HUES48 (cell line): ENCODE measurements around the gene INSC.

Source experiments
- H3K27ac ChIP-seq: one replicate; pipeline ENCODE4 v1.7.0; 2013; ENCODE audit warnings: low read depth, low read length, inconsistent platforms
- H3K27me3 ChIP-seq: 2 replicates; pipeline ENCODE4 v1.6.1; 2013; ENCODE audit warnings: mild to moderate bottlenecking, low read length; ENCODE audit not compliant: control insufficient read depth, insufficient read depth
- H3K36me3 ChIP-seq: 2 replicates; pipeline ENCODE4 v1.6.1; 2013; ENCODE audit warnings: low read length; ENCODE audit not compliant: control insufficient read depth, insufficient read depth
- H3K4me1 ChIP-seq: 2 replicates; pipeline ENCODE4 v1.6.1; 2013; ENCODE audit warnings: mild to moderate bottlenecking, low read length; ENCODE audit not compliant: control insufficient read depth, insufficient read depth
- H3K4me3 ChIP-seq: 2 replicates; pipeline ENCODE4 v1.5.1; 2013; ENCODE audit warnings: mild to moderate bottlenecking, low read depth, low read length
- H3K9ac ChIP-seq: 2 replicates; pipeline ENCODE4 v1.6.1; 2013; ENCODE audit warnings: mild to moderate bottlenecking, low read depth, low read length, moderate library complexity
- H3K9me3 ChIP-seq: 2 replicates; pipeline ENCODE4 v1.6.1; 2013; ENCODE audit warnings: low read length; ENCODE audit not compliant: control insufficient read depth, insufficient read depth

The INSC gene

DNA sequence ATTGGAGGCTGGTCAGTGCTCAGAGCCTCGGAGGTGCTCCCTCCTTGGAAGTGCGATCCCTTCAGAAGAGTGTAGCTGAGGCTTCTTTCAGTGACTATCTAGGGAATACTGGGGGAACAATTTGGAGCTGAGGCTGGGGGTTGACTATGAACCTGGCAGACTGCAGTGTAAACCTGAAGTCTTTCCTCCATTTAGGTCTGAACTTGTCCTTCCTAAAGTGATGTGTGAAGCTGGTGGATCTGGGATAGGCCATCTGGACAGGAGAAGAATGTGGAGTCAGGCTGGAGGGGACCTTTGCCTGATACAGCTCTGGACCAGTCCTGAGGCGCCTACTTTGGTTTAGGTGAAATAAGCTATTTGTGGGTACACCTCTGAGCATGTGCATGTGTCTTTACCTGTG, 3.5 kb upstream of the INSC start:
- peaks cover 30% of the 10 kb centered on the region for H3K27me3 ChIP-seq
- no peak overlapping the region for H3K4me3 ChIP-seq
- no peaks in the 10 kb centered on the region for H3K9me3 ChIP-seq
- H3K4me1 ChIP-seq, result no peaks in the 10 kb centered on the region
- no peak overlapping the region for H3K27ac ChIP-seq
- H3K9ac ChIP-seq, result no peak overlapping the region
- H3K36me3 ChIP-seq, result no peaks in the 10 kb centered on the region

DNA sequence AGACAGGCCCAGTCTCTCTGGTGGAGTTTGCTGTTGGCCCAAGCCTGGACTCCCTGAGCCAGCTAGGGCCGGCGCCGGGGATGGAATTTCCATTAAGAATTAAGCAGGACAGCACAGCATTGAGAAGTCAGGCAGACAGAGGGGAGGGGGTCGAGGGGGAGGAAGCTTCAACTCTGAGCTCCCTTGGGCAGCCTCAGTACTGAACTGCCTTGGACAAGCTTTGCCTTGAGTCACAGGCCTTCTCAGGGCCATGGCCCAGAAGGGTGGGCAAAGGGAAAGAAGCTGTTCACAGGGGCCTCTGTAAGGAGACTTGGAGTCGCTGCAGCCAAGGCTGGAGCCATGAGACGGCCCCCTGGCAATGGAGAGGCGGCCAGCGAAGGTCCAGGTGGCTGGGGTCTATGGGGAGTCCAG, 2.6 kb upstream of the INSC start:
- H3K36me3 ChIP-seq, result no peaks in the 10 kb centered on the region
- H3K27me3 ChIP-seq, result peaks cover 33% of the 10 kb centered on the region
- no peaks in the 10 kb centered on the region for H3K4me1 ChIP-seq
- H3K4me3 ChIP-seq, result no peak overlapping the region
- no peaks in the 10 kb centered on the region for H3K9me3 ChIP-seq
- no peak overlapping the region for H3K27ac ChIP-seq
- H3K9ac ChIP-seq, result no peak overlapping the region

DNA sequence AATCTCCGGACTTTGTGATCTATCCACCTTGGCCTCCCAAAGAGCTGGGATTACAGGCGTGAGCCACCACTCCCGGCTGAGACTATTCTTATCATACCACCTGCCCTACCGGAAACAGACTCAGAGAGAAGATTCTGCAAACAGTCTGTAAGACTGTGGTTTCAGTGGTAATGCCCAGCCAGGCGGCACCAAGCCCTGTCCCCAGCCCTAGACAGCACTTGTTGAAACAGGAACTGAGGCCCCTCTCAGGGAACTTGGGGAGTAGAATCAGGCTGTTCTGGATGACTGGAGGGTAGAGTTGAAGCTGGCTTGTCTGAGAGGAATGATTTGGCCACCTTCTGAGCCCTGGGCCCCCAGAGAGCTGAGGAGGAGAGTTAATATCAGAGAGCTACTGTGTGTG, 1.3 kb upstream of the INSC start:
- no peaks in the 10 kb centered on the region for H3K36me3 ChIP-seq
- no peaks in the 10 kb centered on the region for H3K9me3 ChIP-seq
- H3K27ac ChIP-seq, result no peak overlapping the region
- no peak overlapping the region for H3K9ac ChIP-seq
- H3K27me3 ChIP-seq, result peaks cover 33% of the 10 kb centered on the region
- no peak overlapping the region for H3K4me3 ChIP-seq
- no peaks in the 10 kb centered on the region for H3K4me1 ChIP-seq

DNA sequence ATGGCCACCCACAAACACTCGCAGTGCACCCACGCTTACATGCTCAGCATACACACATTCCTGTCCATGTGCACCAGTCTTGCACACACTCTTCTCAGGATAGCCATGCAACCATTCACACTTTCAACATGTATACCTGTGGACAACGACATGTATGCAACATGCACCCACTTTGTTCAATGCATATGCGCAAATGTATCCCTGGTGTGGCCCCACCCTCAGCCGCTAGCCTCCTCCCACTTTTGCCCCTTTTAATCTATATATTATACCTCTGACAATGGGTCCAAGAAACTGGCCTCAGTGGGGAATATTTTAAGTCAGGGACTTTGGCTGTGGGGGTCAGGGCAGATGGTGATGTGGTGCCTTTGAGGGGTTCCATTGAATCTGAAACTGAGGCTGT, 963 bp downstream of the INSC start:
- Histone ChIP-seq H3K4me3 (no peak overlapping the region), H3K27me3 (peaks cover 33% of the 10 kb centered on the region), H3K9me3 (no peaks in the 10 kb centered on the region), H3K36me3 (no peaks in the 10 kb centered on the region), H3K4me1 (no peaks in the 10 kb centered on the region), H3K27ac (no peak overlapping the region), H3K9ac (no peak overlapping the region)

DNA sequence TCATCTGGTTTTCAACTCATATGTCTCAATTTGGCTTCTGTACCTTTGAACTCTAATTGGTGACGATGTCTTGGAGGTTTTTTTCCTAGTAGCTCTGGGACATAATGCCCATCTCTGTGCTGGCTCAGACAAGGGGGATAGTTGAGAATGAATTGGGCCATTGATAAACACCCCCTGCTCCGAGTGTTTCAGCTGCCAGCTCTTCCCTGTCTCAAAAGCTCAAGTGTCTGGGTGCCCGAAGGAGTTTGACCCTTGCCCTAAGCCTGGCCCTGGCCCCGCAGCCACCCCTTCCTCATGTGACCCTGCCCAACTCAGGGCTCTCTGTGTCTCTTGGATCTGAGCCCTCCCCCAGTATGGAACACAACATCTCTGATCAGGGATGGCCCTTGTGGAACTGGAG, 3.0 kb downstream of the INSC start:
- no peaks in the 10 kb centered on the region for H3K36me3 ChIP-seq
- no peaks in the 10 kb centered on the region for H3K4me1 ChIP-seq
- H3K27me3 ChIP-seq, result peaks cover 33% of the 10 kb centered on the region
- no peak overlapping the region for H3K9ac ChIP-seq
- no peak overlapping the region for H3K27ac ChIP-seq
- no peaks in the 10 kb centered on the region for H3K9me3 ChIP-seq
- H3K4me3 ChIP-seq, result no peak overlapping the region

DNA sequence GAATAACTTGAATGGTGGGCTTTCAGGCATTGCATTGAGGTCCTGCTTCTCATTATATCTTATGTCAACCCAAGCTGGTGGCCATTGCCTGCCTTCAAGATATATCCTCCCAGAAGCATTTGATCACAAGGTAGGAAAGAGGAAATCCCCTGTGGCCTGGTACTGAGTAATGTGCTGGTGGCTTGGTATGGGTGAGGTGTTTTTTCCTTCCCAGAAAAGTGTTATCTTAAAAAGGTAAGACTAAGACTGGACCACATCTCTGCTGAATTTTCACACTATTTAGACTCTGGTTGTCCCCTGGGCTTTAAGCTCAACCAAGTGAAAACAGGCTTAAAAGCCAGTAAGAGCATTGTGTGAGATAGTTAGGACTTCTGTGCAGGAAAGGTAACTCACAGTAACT, 3.7 kb downstream of the INSC start:
- Histone ChIP-seq H3K36me3 (no peaks in the 10 kb centered on the region), H3K9me3 (no peaks in the 10 kb centered on the region), H3K4me3 (no peak overlapping the region), H3K9ac (no peak overlapping the region), H3K4me1 (no peaks in the 10 kb centered on the region), H3K27ac (no peak overlapping the region), H3K27me3 (peaks cover 30% of the 10 kb centered on the region)

DNA sequence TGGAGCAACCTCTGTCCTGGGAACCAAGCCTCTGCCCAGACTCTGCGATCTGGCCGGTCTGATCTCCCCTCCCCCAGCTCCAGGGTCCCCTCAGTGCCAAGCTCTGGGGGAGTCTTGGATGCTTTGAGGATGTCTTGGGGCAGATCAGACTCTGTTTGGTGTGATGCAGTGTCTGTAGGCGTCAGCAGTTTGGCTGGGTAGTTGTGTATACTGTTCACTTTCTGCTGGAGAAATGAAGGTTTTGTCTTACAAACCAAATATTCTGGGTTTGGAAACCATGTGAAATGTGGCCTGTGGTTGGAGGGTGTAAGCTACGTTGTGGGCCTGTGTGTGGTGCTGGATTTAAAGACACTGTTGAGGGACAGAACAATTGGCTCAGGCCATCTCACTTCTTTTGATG, 4.6 kb downstream of the INSC start:
- no peaks in the 10 kb centered on the region for H3K9me3 ChIP-seq
- no peaks in the 10 kb centered on the region for H3K4me1 ChIP-seq
- no peak overlapping the region for H3K4me3 ChIP-seq
- H3K27ac ChIP-seq, result no peak overlapping the region
- H3K27me3 ChIP-seq, result peaks cover 21% of the 10 kb centered on the region
- no peaks in the 10 kb centered on the region for H3K36me3 ChIP-seq
- no peak overlapping the region for H3K9ac ChIP-seq

DNA sequence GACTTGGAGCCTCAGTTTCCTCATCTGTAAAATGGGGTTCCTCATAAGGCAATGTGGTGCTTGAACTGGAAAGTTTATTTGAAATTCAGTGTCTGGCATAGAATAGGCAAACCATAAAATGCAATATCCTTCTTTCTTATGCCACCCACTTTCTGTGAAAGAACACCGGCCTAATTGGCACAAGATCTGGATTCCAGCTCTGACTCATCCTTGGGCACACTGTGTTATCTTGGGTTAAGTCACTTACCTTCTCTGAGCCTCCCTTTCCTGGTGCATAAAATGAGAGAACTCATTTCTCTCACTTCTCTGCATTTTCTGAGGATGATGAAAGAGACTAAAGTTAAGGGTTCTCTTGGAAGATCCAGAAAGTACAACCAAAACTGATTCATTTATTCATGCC, 5.1 kb downstream of the INSC start:
- Histone ChIP-seq H3K4me1 (no peaks in the 10 kb centered on the region), H3K9ac (no peak overlapping the region), H3K36me3 (no peaks in the 10 kb centered on the region), H3K4me3 (no peak overlapping the region), H3K27ac (no peak overlapping the region), H3K27me3 (peaks cover 17% of the 10 kb centered on the region), H3K9me3 (no peaks in the 10 kb centered on the region)

DNA sequence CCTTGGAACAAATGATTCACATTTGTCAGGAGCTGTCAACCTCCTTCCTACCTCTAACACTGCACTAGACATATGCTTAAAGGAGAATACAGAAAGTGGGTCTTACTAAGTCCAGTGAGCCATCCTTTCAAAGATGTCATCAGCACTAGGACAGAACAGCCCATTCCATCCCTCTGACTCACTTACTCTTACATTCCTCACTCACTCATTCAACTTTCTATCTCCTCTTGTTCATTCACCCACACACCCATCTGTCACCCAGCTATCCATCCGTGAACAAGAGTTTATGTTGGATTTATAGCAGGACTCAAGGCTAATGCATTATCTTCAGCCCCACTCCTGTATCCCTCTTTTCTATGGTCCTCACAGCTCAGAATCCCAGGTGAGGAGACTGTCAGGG, 9.1 kb downstream of the INSC start:
- Histone ChIP-seq H3K27me3 (no peaks in the 10 kb centered on the region), H3K36me3 (no peaks in the 10 kb centered on the region), H3K4me3 (no peak overlapping the region), H3K9ac (no peak overlapping the region), H3K9me3 (no peaks in the 10 kb centered on the region), H3K4me1 (no peaks in the 10 kb centered on the region), H3K27ac (no peak overlapping the region)

DNA sequence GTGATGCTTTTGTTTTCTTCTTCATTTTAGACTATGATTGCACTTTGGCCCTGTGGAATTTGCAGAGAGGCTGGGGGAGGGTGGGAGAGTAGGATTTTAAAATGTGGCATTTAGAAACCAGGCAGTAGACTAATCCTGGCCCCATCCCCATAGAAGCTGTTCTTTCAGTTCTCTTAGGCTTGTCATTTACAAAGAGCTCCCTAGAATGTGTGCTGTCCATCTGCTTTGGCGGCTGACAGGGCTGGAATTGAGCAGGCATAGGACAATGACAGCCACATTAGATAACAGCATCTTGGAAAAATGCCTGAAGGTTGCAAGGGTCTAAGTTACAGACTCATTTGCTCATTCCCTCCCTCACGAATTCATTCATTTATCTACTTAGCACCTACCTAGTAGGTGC, 9.8 kb downstream of the INSC start:
- no peaks in the 10 kb centered on the region for H3K9me3 ChIP-seq
- no peak overlapping the region for H3K9ac ChIP-seq
- no peak overlapping the region for H3K4me3 ChIP-seq
- H3K27ac ChIP-seq, result no peak overlapping the region
- H3K36me3 ChIP-seq, result no peaks in the 10 kb centered on the region
- no peaks in the 10 kb centered on the region for H3K4me1 ChIP-seq
- H3K27me3 ChIP-seq, result no peaks in the 10 kb centered on the region

DNA sequence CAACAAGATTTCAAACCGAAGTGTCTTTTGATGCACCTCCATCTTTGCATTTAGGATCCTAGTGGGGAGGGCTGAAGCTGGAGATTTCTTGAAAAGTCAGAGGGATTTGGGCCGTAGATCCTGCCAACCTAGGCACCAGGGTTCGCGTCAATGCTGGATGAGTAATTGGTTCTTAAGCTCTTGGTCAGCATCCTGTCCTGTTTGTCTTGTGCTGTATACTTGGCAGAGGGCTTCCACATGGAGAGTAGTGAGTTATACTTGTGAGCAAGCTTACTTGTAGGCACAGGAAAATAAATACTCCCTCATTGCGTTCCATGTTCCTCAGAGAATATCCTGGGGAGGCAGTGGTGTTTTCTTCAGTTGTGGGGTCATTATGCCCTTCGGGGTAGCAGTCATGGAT, 12.6 kb downstream of the INSC start:
- H3K9ac ChIP-seq, result no peak overlapping the region
- no peak overlapping the region for H3K27ac ChIP-seq
- no peaks in the 10 kb centered on the region for H3K9me3 ChIP-seq
- H3K27me3 ChIP-seq, result no peaks in the 10 kb centered on the region
- H3K36me3 ChIP-seq, result no peaks in the 10 kb centered on the region
- H3K4me3 ChIP-seq, result no peak overlapping the region
- H3K4me1 ChIP-seq, result no peaks in the 10 kb centered on the region

DNA sequence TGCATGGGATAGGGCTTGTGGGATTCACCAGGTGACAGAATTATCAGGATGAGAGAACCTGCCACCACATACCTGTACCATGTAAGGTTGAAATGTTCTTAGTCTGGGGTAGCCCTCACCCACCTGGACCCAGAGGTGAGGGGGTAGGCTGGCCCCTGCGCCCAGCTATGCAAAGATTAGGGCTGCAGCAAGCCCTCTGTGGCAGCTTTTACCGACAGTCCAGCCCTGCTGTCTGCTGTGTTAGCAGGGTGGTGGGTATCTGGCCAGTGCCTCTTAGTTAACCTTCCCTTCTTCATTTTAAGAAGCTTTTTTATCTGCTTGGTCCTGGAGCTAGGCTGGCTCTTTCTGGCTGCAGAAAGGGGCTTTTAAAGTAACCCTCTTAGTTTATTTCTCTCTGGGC, 13.9 kb downstream of the INSC start:
- Histone ChIP-seq H3K4me3 (no peak overlapping the region), H3K36me3 (no peaks in the 10 kb centered on the region), H3K9me3 (no peaks in the 10 kb centered on the region), H3K9ac (no peak overlapping the region), H3K27me3 (no peaks in the 10 kb centered on the region), H3K27ac (no peak overlapping the region), H3K4me1 (no peaks in the 10 kb centered on the region)
